ENCODE results near the gene OBP2B. TPM values are rescaled to one million over a fixed set of nuclear protein-coding genes. Genes with fewer than 3 reads are reported as not detected.

OBP2B gene
- polyA plus RNA-seq, 1 experiment, result not detected

DNA sequence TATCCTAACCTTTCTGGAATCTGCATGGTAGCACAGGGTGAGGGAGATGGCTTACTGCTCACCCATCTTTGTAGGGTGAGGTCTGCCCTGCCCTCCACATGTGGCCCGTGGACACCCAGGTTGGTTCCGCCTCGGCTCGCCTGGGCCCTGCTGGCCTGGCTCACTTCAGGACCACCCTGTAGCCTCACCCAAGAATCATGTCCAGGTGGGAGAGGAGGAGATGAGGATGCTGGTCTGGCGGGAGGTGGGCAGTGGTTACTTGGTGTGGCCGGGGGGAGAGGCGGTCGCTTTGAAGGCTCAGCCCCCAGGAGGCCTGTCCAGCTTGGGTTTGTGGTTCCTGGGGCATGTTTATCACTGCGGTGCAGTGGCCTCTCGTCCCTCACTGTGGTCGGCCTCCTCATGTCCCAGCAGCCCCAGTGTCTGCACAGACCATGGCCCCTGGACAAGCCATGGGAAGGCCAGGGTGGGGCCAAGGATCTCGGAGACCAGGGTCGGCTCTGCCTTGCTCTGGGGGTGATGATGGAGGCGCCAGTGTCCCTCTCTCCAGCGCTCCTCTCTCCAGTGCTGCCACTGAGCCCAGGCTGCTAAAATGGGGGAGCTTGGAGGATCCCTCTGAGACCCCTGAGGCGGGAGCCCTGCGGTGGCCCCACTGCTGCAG lies 4.6 kb downstream of the OBP2B start:
- CTCF ChIA-PET, result no interaction called here

GRCh38 chr9:133203506-133204075 lies 5.5 kb downstream of the OBP2B start:
- no peak for TF ChIP-seq CTCF (IDR thresholded peaks at IDR 0.05; ENCODE audit: insufficient read depth, low read depth, low read length)
- ChIA-PET CTCF (interaction anchor here (1.0 to 2.0 kb wide), 2 partner anchors 17 to 22 kb away, joined by 3 to 7 read pairs; no protein-coding TSS in a partner anchor), POLR2A (no interaction called here)
- no peak overlapping the region for H3K4me3 ChIP-seq (ENCODE audit: low read depth, low read length)
- no peaks in the 10 kb centered on the region for H3K36me3 ChIP-seq (ENCODE audit: control insufficient read depth, insufficient read depth, low read length)
- peaks cover 1% of the 10 kb centered on the region for H3K27me3 ChIP-seq (ENCODE audit: control insufficient read depth, insufficient read depth, low read length)
- DNase-seq (ENCODE audit: low read depth), result no peak

More for the DNA sequence above, 4.6 kb downstream of the OBP2B start:
- no peak overlapping the region for H3K4me3 ChIP-seq (ENCODE audit: low read depth, low read length)
- H3K27me3 ChIP-seq (ENCODE audit: control insufficient read depth, insufficient read depth, low read length), result peaks cover 1% of the 10 kb centered on the region
- no peak for DNase-seq (ENCODE audit: low read depth)
- TF ChIP-seq CTCF (IDR thresholded peaks at IDR 0.05; ENCODE audit: insufficient read depth, low read depth, low read length), result no peak
- no peaks in the 10 kb centered on the region for H3K36me3 ChIP-seq (ENCODE audit: control insufficient read depth, insufficient read depth, low read length)
- POLR2A ChIA-PET, result no interaction called here

GRCh38 chr9:133202688-133203453 lies 6.2 kb downstream of the OBP2B start:
- CTCF ChIA-PET, result interaction anchor here (0.9 to 3.7 kb wide), 6 partner anchors 15 to 26 kb away, joined by 3 to 20 read pairs (median 3); no protein-coding TSS in a partner anchor

DNA sequence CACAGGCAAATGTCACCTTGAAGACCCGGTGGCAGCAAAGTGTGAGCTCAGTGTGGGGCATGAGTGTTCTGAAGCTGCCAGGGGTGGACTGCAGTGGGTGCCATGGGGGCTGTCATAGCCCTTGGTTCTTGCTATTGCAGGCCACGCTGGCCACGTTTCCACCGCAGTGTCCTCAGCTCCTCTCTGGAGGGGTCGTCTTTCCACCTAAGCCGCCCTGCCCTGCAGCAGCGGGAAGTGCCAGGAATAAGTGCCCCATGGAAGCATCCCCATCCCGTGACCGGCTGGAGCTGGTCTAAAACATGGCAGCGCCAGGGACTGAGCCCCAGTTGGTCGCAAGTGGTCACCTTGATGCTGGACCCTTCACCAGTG lies 6.9 kb downstream of the OBP2B start:
- H3K4me3 ChIP-seq (ENCODE audit: low read depth, low read length), result no peak overlapping the region
- H3K36me3 ChIP-seq (ENCODE audit: control insufficient read depth, insufficient read depth, low read length), result no peaks in the 10 kb centered on the region
- DNase-seq (ENCODE audit: low read depth), result no peak
- peaks cover 1% of the 10 kb centered on the region for H3K27me3 ChIP-seq (ENCODE audit: control insufficient read depth, insufficient read depth, low read length)
- CTCF ChIA-PET, result interaction anchor here (0.6 to 3.7 kb wide), 6 partner anchors 14 to 174 kb away, joined by 3 to 20 read pairs (median 3); no protein-coding TSS in a partner anchor
- TF ChIP-seq CTCF (IDR thresholded peaks at IDR 0.05; ENCODE audit: insufficient read depth, low read depth, low read length), result no peak
- POLR2A ChIA-PET, result interaction anchor here (0.6 kb wide), 1 partner anchor 8 kb away, joined by 17 read pairs; no protein-coding TSS in a partner anchor

More at GRCh38 chr9:133202688-133203453, 6.2 kb downstream of the OBP2B start:
- no peak for DNase-seq (ENCODE audit: low read depth)
- peaks cover 1% of the 10 kb centered on the region for H3K27me3 ChIP-seq (ENCODE audit: control insufficient read depth, insufficient read depth, low read length)
- no peak for TF ChIP-seq CTCF (IDR thresholded peaks at IDR 0.05; ENCODE audit: insufficient read depth, low read depth, low read length)
- H3K36me3 ChIP-seq (ENCODE audit: control insufficient read depth, insufficient read depth, low read length), result no peaks in the 10 kb centered on the region
- H3K4me3 ChIP-seq (ENCODE audit: low read depth, low read length), result no peak overlapping the region
- POLR2A ChIA-PET, result no interaction called here

Measured in BJ (cell line).